Natural killer cell (primary cell): Measurements from ENCODE around the gene PLCB1. TPM values are rescaled to one million over a fixed set of nuclear protein-coding genes. Genes with fewer than 3 reads are reported as not detected.

Experiments used
- ATAC-seq, 3 donors: fragments of 150-1000 bp in 2 of 3; fragments of 200-7000 bp in 1 of 3; cut with Tn5 transposase; 1 replicate in 1 of 3; 2 replicates in 2 of 3; pipeline ENCODE4 v1.10.0; 2021; ENCODE audit warnings: mild to moderate bottlenecking in 2 of 3, moderate library complexity in 2 of 3
- DNase-seq, 2 donors: peaks; one replicate each; pipeline versions ENCODE4 v3.0.0 to v3.0.0-alpha.2; 2013 to 2021; ENCODE audit warnings: mixed read lengths in 1 of 2
- H3K27ac ChIP-seq: one replicate; pipeline ENCODE4 v1.5.1; 2013; ENCODE audit warnings: mild to moderate bottlenecking, low read length
- H3K27me3 ChIP-seq: one replicate; pipeline ENCODE4 v1.6.1; 2013; ENCODE audit warnings: low read length; ENCODE audit not compliant: control insufficient read depth, insufficient read depth
- H3K36me3 ChIP-seq: one replicate; pipeline ENCODE4 v1.6.1; 2013; ENCODE audit warnings: low read length; ENCODE audit not compliant: control insufficient read depth, insufficient read depth
- H3K4me1 ChIP-seq: one replicate; pipeline ENCODE4 v1.6.1; 2013; ENCODE audit warnings: low read length; ENCODE audit not compliant: control insufficient read depth, insufficient read depth
- H3K4me3 ChIP-seq: one replicate; pipeline ENCODE4 v1.5.1; 2013; ENCODE audit warnings: low read length
- H3K9me3 ChIP-seq: one replicate; pipeline ENCODE4 v1.6.1; 2013; ENCODE audit warnings: low read length; ENCODE audit not compliant: control insufficient read depth, insufficient read depth
- H3K27ac Mint-ChIP-seq, 2 donors: one replicate each; pipeline ENCODE4 v1.8.0; 2022; ENCODE audit warnings: mild to moderate bottlenecking in 2 of 2, mixed read lengths in 2 of 2, moderate library complexity in 1 of 2
- H3K27me3 Mint-ChIP-seq, 2 donors: one replicate each; pipeline ENCODE4 v1.8.0; 2022; ENCODE audit warnings: low read depth in 2 of 2, mixed read lengths in 2 of 2
- H3K36me3 Mint-ChIP-seq: one replicate; pipeline ENCODE4 v1.8.0; 2022; ENCODE audit warnings: mixed read lengths
- H3K4me1 Mint-ChIP-seq, 2 donors: one replicate each; pipeline ENCODE4 v1.8.0; 2022; ENCODE audit warnings: mixed read lengths in 2 of 2
- H3K4me3 Mint-ChIP-seq: one replicate; pipeline ENCODE4 v1.8.0; 2022; ENCODE audit warnings: mild to moderate bottlenecking, moderate library complexity, mixed read lengths
- H3K9me3 Mint-ChIP-seq, 2 donors: one replicate each; pipeline ENCODE4 v1.8.0; 2022; ENCODE audit warnings: mixed read lengths in 2 of 2
- WGBS: methylation state at CpG from one replicate; pipeline ENCODE4 v1.1.7; 2013; ENCODE audit warnings: missing lambda C conversion rate; ENCODE audit not compliant: insufficient coverage; 5-methylcytosine and 5-hydroxymethylcytosine counted together
- intact Hi-C: fragments of 100-400 bp; cut with micrococcal nuclease; formaldehyde crosslinking; loops from one replicate; pipeline ENCODE4 v1.14.2; 2022
- total RNA-seq, 4 donors: library from RNA; stranded (reverse); fragments of 120-200 nt in 1 of 4; gene quantifications; one replicate each; pipeline versions ENCODE4 v1.2.3 to v1.2.4, GENCODE V29; 2013 to 2022
- TF ChIP-seq, protein P1 (sequence below): fragments of 200-600 bp; IDR thresholded peaks from one replicate; pipeline ENCODE4 v1.8.0; 2022; ENCODE audit warnings: antibody characterized with exemption

The PLCB1 gene
- total RNA-seq, 3 donors from 2014 or later (not counting 1 experiment from before 2014, with no cell fraction given), result 48.7 to 66.2 (median 57.7) TPM

DNA sequence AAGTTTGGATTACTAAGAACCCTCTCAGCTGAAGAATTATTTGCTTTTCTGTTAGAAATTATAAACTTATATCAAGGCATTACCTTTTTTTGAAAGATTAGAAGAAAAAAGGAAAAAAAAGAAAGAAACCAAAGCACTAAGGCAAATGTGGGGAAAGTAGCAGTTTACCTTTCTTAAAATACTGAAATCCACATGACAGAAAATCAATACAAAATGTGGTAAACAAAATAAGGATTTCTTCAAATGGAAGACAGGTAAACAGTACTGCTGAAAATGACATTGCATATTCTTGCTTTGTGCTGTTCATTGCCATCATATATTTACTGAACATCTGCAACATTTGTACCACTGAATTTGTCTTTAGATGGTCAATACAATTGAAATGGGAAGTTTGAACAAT is 525.6 kb downstream of the PLCB1 start:
- intact Hi-C loops, result no loop called here
- peaks cover 0 to 5% of the 10 kb centered on the region in 2 donors for H3K4me1 Mint-ChIP-seq
- no peak overlapping the region for H3K4me3 Mint-ChIP-seq
- H3K9me3 Mint-ChIP-seq, result no peaks in the 10 kb centered on the region
- H3K36me3 Mint-ChIP-seq, result no peaks in the 10 kb centered on the region
- TF ChIP-seq, protein P1, sequence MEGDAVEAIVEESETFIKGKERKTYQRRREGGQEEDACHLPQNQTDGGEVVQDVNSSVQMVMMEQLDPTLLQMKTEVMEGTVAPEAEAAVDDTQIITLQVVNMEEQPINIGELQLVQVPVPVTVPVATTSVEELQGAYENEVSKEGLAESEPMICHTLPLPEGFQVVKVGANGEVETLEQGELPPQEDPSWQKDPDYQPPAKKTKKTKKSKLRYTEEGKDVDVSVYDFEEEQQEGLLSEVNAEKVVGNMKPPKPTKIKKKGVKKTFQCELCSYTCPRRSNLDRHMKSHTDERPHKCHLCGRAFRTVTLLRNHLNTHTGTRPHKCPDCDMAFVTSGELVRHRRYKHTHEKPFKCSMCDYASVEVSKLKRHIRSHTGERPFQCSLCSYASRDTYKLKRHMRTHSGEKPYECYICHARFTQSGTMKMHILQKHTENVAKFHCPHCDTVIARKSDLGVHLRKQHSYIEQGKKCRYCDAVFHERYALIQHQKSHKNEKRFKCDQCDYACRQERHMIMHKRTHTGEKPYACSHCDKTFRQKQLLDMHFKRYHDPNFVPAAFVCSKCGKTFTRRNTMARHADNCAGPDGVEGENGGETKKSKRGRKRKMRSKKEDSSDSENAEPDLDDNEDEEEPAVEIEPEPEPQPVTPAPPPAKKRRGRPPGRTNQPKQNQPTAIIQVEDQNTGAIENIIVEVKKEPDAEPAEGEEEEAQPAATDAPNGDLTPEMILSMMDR, result no peak
- DNase-seq (no peak), ATAC-seq (no peak)
- Histone ChIP-seq H3K27me3 (no peaks in the 10 kb centered on the region), H3K36me3 (no peaks in the 10 kb centered on the region), H3K4me1 (no peaks in the 10 kb centered on the region), H3K9me3 (no peaks in the 10 kb centered on the region), H3K4me3 (no peak overlapping the region), H3K27ac (no peak overlapping the region)
- no peaks in the 10 kb centered on the region for H3K27me3 Mint-ChIP-seq
- no peak overlapping the region for H3K27ac Mint-ChIP-seq

DNA sequence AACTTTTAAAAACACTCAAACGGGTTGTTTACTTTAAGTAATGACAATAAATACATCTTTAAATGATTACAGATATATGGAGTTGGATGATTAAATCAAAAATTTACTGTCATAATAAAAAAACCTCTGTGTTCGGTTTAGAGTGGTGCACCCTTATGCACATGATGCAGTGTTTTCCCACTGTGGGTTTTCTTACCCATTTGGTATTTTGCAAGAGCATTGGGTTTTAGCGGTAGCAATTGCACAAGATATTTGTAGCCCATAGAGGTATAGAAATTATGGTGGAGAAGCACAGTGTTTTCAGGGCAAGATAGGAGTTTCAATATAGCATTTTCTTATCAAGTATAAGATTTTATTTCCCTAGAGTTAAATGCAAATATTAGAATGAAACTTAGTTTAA is 526.0 kb downstream of the PLCB1 start:
- intact Hi-C loops, result no loop called here
- Mint-ChIP-seq H3K36me3 (no peaks in the 10 kb centered on the region), H3K4me3 (no peak overlapping the region), H3K4me1 (peaks cover 0 to 5% of the 10 kb centered on the region in 2 donors), H3K27me3 (no peaks in the 10 kb centered on the region), H3K27ac (no peak overlapping the region), H3K9me3 (no peaks in the 10 kb centered on the region)
- peak in 1 of 3 donors; percentile 55 for ATAC-seq
- no peaks in the 10 kb centered on the region for H3K9me3 ChIP-seq
- H3K4me1 ChIP-seq, result no peaks in the 10 kb centered on the region
- no peaks in the 10 kb centered on the region for H3K36me3 ChIP-seq
- H3K27ac ChIP-seq, result no peak overlapping the region
- H3K27me3 ChIP-seq, result no peaks in the 10 kb centered on the region
- WGBS, result 89% methylated on average over 2 of the region's 3 CpGs
- TF ChIP-seq, protein P1, result no peak
- DNase-seq, result no peak
- H3K4me3 ChIP-seq, result no peak overlapping the region

DNA sequence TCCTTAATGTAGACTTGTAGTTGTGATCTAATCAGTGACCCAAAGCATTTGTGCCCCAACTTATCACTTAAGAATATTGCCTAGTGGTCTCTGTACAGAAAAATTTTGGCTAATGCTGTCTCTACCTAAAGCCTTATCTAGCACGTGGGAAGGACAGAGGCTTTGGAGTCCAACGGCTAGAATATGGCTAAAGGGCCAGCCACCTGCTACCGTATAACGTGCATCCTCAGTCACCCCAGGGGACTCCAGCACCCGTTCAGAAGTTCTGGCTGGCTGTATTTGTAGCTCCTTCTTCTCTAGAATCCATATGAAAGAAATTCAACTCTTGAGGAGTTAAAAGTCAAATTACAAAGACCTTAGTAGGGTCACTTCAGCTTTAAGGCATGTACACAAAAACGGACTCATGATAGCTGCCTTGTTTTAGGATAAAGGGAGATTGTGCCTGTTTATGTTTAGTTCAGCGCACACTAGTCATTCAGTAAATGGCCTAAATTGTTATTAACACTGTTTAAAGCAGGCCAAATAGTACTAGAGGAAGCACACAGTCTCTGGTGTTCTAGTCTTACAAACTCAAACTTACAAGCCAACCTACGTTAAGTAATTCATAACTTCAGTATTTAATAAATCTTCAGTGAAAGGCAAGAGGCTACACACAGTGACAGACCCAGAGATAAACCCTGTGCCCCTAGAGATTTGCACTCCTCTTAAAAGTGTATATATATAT is 529.3 kb downstream of the PLCB1 start:
- TF ChIP-seq, protein P1, result no peak
- Mint-ChIP-seq H3K27ac (peak overlapping the region in 1 of 2 donors; percentile 27), H3K36me3 (no peaks in the 10 kb centered on the region), H3K4me1 (peaks cover 0 to under 1% of the 10 kb centered on the region in 2 donors), H3K9me3 (no peaks in the 10 kb centered on the region), H3K4me3 (no peak overlapping the region), H3K27me3 (no peaks in the 10 kb centered on the region)
- intact Hi-C loops, result no loop called here
- H3K4me3 ChIP-seq, result no peak overlapping the region
- no peaks in the 10 kb centered on the region for H3K4me1 ChIP-seq
- 92% methylated on average over 8 of the region's 8 CpGs for WGBS
- H3K27me3 ChIP-seq, result no peaks in the 10 kb centered on the region
- H3K36me3 ChIP-seq, result no peaks in the 10 kb centered on the region
- no peak overlapping the region for H3K27ac ChIP-seq
- no peak for DNase-seq
- no peak for ATAC-seq
- H3K9me3 ChIP-seq, result no peaks in the 10 kb centered on the region

DNA sequence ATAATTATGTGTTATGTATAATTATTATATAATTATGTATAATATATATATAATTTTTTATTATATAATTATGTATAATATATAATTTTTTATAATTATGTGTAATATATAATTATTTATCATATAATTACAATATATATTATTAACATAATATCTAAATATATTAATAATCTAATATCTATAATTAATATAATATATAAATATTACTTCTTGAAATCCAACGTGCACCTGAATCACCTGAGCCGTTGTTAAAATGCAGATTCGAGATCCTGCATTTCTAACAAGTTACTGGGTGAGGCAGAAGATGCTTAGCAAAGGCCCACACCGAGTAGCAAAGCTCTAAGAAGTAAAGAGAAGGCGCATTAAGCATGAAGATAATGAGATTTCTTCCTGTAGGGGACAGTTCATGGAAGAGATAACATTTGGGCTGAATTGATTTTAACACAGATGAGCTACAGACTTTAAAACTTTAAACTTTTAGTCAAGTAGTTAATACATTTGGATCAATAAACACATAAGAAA is 530.4 kb downstream of the PLCB1 start:
- DNase-seq (no peak), ATAC-seq (no peak)
- no peak overlapping the region for H3K27ac ChIP-seq
- Mint-ChIP-seq H3K4me1 (no peaks in the 10 kb centered on the region), H3K4me3 (no peak overlapping the region), H3K27me3 (no peaks in the 10 kb centered on the region), H3K36me3 (no peaks in the 10 kb centered on the region), H3K27ac (no peak overlapping the region), H3K9me3 (no peaks in the 10 kb centered on the region)
- no peaks in the 10 kb centered on the region for H3K4me1 ChIP-seq
- no peaks in the 10 kb centered on the region for H3K36me3 ChIP-seq
- H3K9me3 ChIP-seq, result no peaks in the 10 kb centered on the region
- no peaks in the 10 kb centered on the region for H3K27me3 ChIP-seq
- intact Hi-C loops, result no loop called here
- H3K4me3 ChIP-seq, result no peak overlapping the region
- TF ChIP-seq, protein P1, result no peak
- WGBS, result 95% methylated on average over 5 of the region's 5 CpGs
